Choroid plexus epithelial cell (primary cell): ENCODE results near the gene TMC3.

ENCODE experiments used
- DNase-seq: peaks from one replicate; pipeline ENCODE4 v3.0.0-alpha.2; 2010; ENCODE audit warnings: low read depth
- H3K4me3 ChIP-seq: 2 replicates; pipeline ENCODE4 v1.5.1; 2011; ENCODE audit warnings: low read depth, mild to moderate bottlenecking, control low read depth, low read length, moderate library complexity
- CTCF ChIP-seq: conservative IDR thresholded peaks from 2 replicates; pipeline ENCODE4 v1.5.1; 2011; ENCODE audit warnings: low read depth, mild to moderate bottlenecking, control low read depth, inconsistent platforms, low read length, moderate library complexity

TMC3 gene

GRCh38 chr15:81301815-81302399 lies 72.1 kb downstream of the TMC3 start:
- H3K4me3 ChIP-seq = no peak overlapping the region
- no peak for TF ChIP-seq CTCF
- DNase-seq = no peak

- TF ChIP-seq CTCF = no peak
- no peak overlapping the region for H3K4me3 ChIP-seq
These were observed 72.6 kb downstream of the TMC3 start for GRCh38 chr15:81301385-81301784.

GRCh38 chr15:81299630-81300273 lies 74.3 kb downstream of the TMC3 start:
- no peak for DNase-seq
- no peak overlapping the region for H3K4me3 ChIP-seq
- TF ChIP-seq CTCF = no peak

More at GRCh38 chr15:81301385-81301784, 72.6 kb downstream of the TMC3 start:
- no peak for DNase-seq

GRCh38 chr15:81299156-81299555 lies 74.9 kb downstream of the TMC3 start:
- no peak overlapping the region for H3K4me3 ChIP-seq
- no peak for TF ChIP-seq CTCF
- no peak for DNase-seq

GRCh38 chr15:81298611-81299010 lies 75.4 kb downstream of the TMC3 start:
- TF ChIP-seq CTCF = no peak

GRCh38 chr15:81297603-81298575 lies 76.1 kb downstream of the TMC3 start:
- DNase-seq = no peak
- no peak for TF ChIP-seq CTCF
- H3K4me3 ChIP-seq = no peak overlapping the region

More at GRCh38 chr15:81298611-81299010, 75.4 kb downstream of the TMC3 start:
- DNase-seq = no peak
- no peak overlapping the region for H3K4me3 ChIP-seq
